Activated CD4-positive, CD25-positive, alpha-beta regulatory T cell treated with anti-CD3 and anti-CD28 coated beads, Interleukin-2, amount 50 U/mL, for 16 hours (primary cell): ENCODE measurements around the gene FADS1.

Experiments
- DNase-seq: peaks from one replicate; pipeline ENCODE4 v3.0.0-alpha.2; 2020; ENCODE audit warnings: low read depth, low spot score

Gene FADS1

GRCh38 chr11:61826930-61827570, 10.2 kb upstream of the FADS1 start:
- DNase-seq, result no peak

GRCh38 chr11:61820174-61820573, 3.4 kb upstream of the FADS1 start:
- DNase-seq, result no peak

GRCh38 chr11:61817471-61818202, 834 bp upstream of the FADS1 start:
- no peak for DNase-seq

- no peak for DNase-seq
These were observed 740 bp downstream of the FADS1 start for GRCh38 chr11:61815790-61816735.

- no peak for DNase-seq
These were observed 1.6 kb downstream of the FADS1 start for GRCh38 chr11:61814958-61815789.

- no peak for DNase-seq
These were observed 2.4 kb downstream of the FADS1 start for GRCh38 chr11:61814247-61814957.

- no peak for DNase-seq
These were observed 3.9 kb downstream of the FADS1 start for GRCh38 chr11:61812736-61813411.

GRCh38 chr11:61811831-61812230, 5.0 kb downstream of the FADS1 start:
- DNase-seq, result no peak

- no peak for DNase-seq
These were observed 6.1 kb downstream of the FADS1 start for GRCh38 chr11:61810671-61811175.

GRCh38 chr11:61806785-61807184, 10.0 kb downstream of the FADS1 start:
- no peak for DNase-seq

- no peak for DNase-seq
These were observed 11.7 kb downstream of the FADS1 start for GRCh38 chr11:61805146-61805545.

- DNase-seq, result no peak
These were observed 12.7 kb downstream of the FADS1 start for GRCh38 chr11:61803889-61804647.

GRCh38 chr11:61802605-61803004, 14.2 kb downstream of the FADS1 start:
- DNase-seq, result no peak

GRCh38 chr11:61800331-61801281, 16.2 kb downstream of the FADS1 start:
- DNase-seq, result no peak

GRCh38 chr11:61799665-61800284, 17.0 kb downstream of the FADS1 start:
- DNase-seq, result no peak

GRCh38 chr11:61797263-61797944, 19.4 kb downstream of the FADS1 start:
- peak; percentile 54 for DNase-seq
